HG02981 (cell line): Measurements from ENCODE around the gene BICRA.
A peak's percentile ranks its signal among the peaks of the same experiment; 100 is the strongest.

Experiments
- ATAC-seq: cut with Tn5 transposase; IDR thresholded peaks from one replicate; pipeline ENCODE4 v1.9.1; 2021; ENCODE audit warnings: mild to moderate bottlenecking, moderate library complexity; ENCODE audit not compliant: unreplicated experiment

The BICRA gene

GRCh38 chr19:47600246-47601179, 8.4 kb upstream of the BICRA start:
- peak; percentile 96 for ATAC-seq

- ATAC-seq = no peak
Measured at GRCh38 chr19:47601180-47601904, 7.6 kb upstream of the BICRA start.

- ATAC-seq = no peak
Measured at GRCh38 chr19:47603706-47604565, 5.0 kb upstream of the BICRA start.

- ATAC-seq = no peak
Measured at GRCh38 chr19:47607564-47608073, 1.3 kb upstream of the BICRA start.

GRCh38 chr19:47608074-47608918, 638 bp upstream of the BICRA start:
- peak; percentile 80 for ATAC-seq

- no peak for ATAC-seq
Measured at GRCh38 chr19:47609906-47610894, 1.3 kb downstream of the BICRA start.

- ATAC-seq = no peak
Measured at GRCh38 chr19:47610902-47611301, 2.0 kb downstream of the BICRA start.

- ATAC-seq = no peak
Measured at GRCh38 chr19:47613165-47614020, 4.5 kb downstream of the BICRA start.

- ATAC-seq = no peak
Measured at GRCh38 chr19:47614021-47614295, 5.0 kb downstream of the BICRA start.

- no peak for ATAC-seq
Measured at GRCh38 chr19:47614559-47614958, 5.6 kb downstream of the BICRA start.

- ATAC-seq = no peak
Measured at GRCh38 chr19:47615230-47615629, 6.3 kb downstream of the BICRA start.

GRCh38 chr19:47615714-47616113, 6.8 kb downstream of the BICRA start:
- ATAC-seq = no peak

- ATAC-seq = no peak
Measured at GRCh38 chr19:47618771-47619170, 9.8 kb downstream of the BICRA start.

- ATAC-seq = no peak
Measured at GRCh38 chr19:47619763-47620162, 10.8 kb downstream of the BICRA start.

GRCh38 chr19:47623151-47623920, 14.4 kb downstream of the BICRA start:
- ATAC-seq = no peak

GRCh38 chr19:47623921-47624391, 15.0 kb downstream of the BICRA start:
- ATAC-seq = no peak

GRCh38 chr19:47625650-47626049, 16.7 kb downstream of the BICRA start:
- no peak for ATAC-seq
